Fibroblast of the aortic adventitia (primary cell): ENCODE results near the gene ARMC2. TPM values are rescaled to one million over a fixed set of nuclear protein-coding genes. Genes with fewer than 3 reads are reported as not detected.
A peak's percentile ranks its signal among the peaks of the same experiment; 100 is the strongest.

Source experiments
- DNase-seq: peaks from one replicate; pipeline ENCODE4 v3.0.0-alpha.2; 2010; ENCODE audit warnings: low read depth
- H3K4me3 ChIP-seq: 2 replicates; pipeline ENCODE4 v1.5.1; 2011; ENCODE audit warnings: low read depth, mild to moderate bottlenecking, control low read depth, low read length, moderate library complexity
- CTCF ChIP-seq: IDR thresholded peaks from 2 replicates; pipeline ENCODE4 v1.5.1; 2011; ENCODE audit warnings: mild to moderate bottlenecking, low read length, control low read depth, inconsistent platforms; ENCODE audit not compliant: insufficient read depth
- total RNA-seq: library from RNA; depleted of rRNA; stranded (reverse); fragments of >200 nt; gene quantifications from 2 replicates; pipeline ENCODE4 v1.2.3, GENCODE V29; 2012; ENCODE audit warnings: low replicate concordance

ARMC2 gene
- total RNA-seq, 1 donor, result 2.5 TPM

GRCh38 chr6:108869876-108870275 lies 21.7 kb downstream of the ARMC2 start:
- TF ChIP-seq CTCF, result no peak
- no peak overlapping the region for H3K4me3 ChIP-seq

GRCh38 chr6:108870357-108870756 lies 22.1 kb downstream of the ARMC2 start:
- DNase-seq, result no peak
- no peak overlapping the region for H3K4me3 ChIP-seq
- no peak for TF ChIP-seq CTCF

More at GRCh38 chr6:108869876-108870275, 21.7 kb downstream of the ARMC2 start:
- no peak for DNase-seq

- no peak for TF ChIP-seq CTCF
- H3K4me3 ChIP-seq, result no peak overlapping the region
- DNase-seq, result no peak
Observed at GRCh38 chr6:108872141-108872557, 23.9 kb downstream of the ARMC2 start.

- no peak overlapping the region for H3K4me3 ChIP-seq
- no peak for DNase-seq
- TF ChIP-seq CTCF, result no peak
Observed at GRCh38 chr6:108872575-108872974, 24.4 kb downstream of the ARMC2 start.

- TF ChIP-seq CTCF, result no peak
- DNase-seq, result no peak
- no peak overlapping the region for H3K4me3 ChIP-seq
Observed at GRCh38 chr6:108873251-108873650, 25.0 kb downstream of the ARMC2 start.

- no peak for DNase-seq
- TF ChIP-seq CTCF, result no peak
- no peak overlapping the region for H3K4me3 ChIP-seq
Observed at GRCh38 chr6:108873971-108874370, 25.7 kb downstream of the ARMC2 start.

- no peak overlapping the region for H3K4me3 ChIP-seq
- TF ChIP-seq CTCF, result no peak
- peak; percentile 62 for DNase-seq
Observed at GRCh38 chr6:108874470-108875160, 26.4 kb downstream of the ARMC2 start.
